ENCODE results near the gene TNFAIP2.

DNA sequence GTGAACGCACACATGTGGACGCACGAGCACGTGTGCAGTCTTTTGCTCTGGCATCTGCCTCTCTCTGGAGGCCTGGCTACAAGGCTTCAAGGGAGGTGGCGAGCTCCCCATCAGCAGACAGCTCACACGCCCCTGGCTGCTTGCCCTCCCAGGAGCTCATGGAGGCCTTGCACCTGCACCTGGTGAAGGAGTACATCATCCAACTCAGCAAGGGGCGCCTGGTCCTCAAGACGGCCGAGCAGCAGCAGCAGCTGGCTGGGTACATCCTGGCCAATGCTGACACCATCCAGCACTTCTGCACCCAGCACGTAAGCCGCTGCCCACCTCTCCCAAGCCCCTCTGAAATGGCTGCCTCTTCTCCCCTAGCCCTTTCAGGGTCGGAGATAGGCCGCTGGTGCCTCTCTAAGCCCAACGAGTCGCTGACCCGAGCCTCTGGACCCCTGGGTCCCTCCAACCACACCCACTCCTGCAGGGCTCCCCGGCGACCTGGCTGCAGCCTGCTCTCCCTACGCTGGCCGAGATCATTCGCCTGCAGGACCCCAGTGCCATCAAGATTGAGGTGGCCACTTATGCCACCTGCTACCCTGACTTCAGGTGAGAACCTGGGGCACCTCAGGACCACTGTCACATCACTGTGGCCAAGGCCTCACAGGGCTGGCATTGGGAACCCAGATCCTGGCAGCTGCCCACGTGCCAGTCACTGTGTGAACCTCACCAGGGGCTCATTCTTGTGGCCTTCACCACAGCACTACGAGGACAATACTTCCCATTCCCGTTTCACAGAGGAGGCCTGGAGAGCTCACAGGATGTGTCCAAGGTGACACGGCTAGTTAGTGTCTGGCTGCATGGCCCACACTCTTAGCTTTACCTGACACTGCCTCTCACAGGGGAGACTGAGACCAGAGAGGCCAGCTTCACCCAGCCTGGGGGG is 10.2 kb downstream of the TNFAIP2 start:
- TF ChIP-seq, protein P1, sequence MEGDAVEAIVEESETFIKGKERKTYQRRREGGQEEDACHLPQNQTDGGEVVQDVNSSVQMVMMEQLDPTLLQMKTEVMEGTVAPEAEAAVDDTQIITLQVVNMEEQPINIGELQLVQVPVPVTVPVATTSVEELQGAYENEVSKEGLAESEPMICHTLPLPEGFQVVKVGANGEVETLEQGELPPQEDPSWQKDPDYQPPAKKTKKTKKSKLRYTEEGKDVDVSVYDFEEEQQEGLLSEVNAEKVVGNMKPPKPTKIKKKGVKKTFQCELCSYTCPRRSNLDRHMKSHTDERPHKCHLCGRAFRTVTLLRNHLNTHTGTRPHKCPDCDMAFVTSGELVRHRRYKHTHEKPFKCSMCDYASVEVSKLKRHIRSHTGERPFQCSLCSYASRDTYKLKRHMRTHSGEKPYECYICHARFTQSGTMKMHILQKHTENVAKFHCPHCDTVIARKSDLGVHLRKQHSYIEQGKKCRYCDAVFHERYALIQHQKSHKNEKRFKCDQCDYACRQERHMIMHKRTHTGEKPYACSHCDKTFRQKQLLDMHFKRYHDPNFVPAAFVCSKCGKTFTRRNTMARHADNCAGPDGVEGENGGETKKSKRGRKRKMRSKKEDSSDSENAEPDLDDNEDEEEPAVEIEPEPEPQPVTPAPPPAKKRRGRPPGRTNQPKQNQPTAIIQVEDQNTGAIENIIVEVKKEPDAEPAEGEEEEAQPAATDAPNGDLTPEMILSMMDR (IDR thresholded peaks at IDR 0.05; ENCODE audit: low read length) = no peak
- TF ChIP-seq EZH2 (IDR thresholded peaks at IDR 0.05; ENCODE audit: borderline replicate concordance, low read length) = no peak

Data from OCI-LY1 (cell line).